Hypothalamus (tissue), 51 donors: ENCODE results near the gene PMS2.
A peak's percentile ranks its signal among the peaks of the same experiment; 100 is the strongest.
"Not testable (repeated sequence)": the region's sequence is repeated elsewhere in the genome, so short reads cannot be mapped to it uniquely, and the experiment has no call there.

Source experiments
- DNase-seq, 51 donors: peaks; one replicate each; lab custom pipeline; 2025; lab: John Stamatoyannopoulos, UW

The PMS2 gene, protein sequence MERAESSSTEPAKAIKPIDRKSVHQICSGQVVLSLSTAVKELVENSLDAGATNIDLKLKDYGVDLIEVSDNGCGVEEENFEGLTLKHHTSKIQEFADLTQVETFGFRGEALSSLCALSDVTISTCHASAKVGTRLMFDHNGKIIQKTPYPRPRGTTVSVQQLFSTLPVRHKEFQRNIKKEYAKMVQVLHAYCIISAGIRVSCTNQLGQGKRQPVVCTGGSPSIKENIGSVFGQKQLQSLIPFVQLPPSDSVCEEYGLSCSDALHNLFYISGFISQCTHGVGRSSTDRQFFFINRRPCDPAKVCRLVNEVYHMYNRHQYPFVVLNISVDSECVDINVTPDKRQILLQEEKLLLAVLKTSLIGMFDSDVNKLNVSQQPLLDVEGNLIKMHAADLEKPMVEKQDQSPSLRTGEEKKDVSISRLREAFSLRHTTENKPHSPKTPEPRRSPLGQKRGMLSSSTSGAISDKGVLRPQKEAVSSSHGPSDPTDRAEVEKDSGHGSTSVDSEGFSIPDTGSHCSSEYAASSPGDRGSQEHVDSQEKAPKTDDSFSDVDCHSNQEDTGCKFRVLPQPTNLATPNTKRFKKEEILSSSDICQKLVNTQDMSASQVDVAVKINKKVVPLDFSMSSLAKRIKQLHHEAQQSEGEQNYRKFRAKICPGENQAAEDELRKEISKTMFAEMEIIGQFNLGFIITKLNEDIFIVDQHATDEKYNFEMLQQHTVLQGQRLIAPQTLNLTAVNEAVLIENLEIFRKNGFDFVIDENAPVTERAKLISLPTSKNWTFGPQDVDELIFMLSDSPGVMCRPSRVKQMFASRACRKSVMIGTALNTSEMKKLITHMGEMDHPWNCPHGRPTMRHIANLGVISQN

DNA sequence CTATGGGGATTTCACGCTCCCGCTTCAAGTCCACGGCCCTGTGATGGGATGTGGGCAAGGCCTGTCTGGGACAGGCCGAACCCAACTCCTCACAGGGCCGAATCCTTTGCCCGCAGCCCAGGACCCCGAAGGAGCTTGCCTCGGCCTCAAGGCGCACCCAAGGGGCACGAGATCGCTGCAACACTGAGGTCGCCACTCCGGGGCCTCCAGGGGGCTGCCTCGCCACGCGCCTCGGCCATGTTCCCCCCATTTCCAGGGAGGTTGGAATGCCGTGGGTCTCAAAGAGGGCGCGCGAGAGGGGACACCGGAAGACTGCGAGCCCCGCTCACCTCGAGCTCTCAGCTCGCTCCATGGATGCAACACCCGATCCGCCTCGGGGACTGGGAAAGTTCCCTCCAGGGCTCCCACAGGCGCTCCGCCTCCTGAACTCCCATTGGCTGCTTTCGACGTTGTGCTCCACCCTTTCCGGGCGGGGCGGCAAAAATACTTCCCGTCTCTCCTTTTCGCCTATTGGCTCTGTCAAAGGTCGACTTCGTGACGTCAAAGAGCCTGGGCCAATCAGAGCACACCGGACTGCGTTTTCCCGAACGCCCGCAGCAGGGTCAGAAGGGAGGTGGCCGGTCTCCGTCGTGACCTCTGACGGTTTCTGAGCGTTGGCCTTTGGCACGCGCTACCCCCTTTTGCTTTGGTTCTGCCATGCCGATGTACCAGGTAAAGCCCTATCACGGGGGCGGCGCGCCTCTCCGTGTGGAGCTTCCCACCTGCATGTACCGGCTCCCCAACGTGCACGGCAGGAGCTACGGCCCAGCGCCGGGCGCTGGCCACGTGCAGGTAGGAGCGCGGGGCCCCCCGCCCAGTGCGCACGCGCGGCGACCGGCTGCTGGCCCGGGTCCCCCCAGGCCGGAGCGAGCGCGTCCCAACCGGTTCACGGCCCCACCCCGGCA is at the start of gene PMS2, which contains the start of gene AIMP2:
TSS of gene PMS2 (minus strand) at position 382 of the 944 bp plus-strand sequence. CDS start at position 352, 30 bp downstream.
TSS of gene AIMP2 (plus strand) at position 605 of the 944 bp plus-strand sequence. CDS start at position 697, 92 bp downstream.
- DNase-seq, result peak; percentile 71 to 99 (median 97)

DNA sequence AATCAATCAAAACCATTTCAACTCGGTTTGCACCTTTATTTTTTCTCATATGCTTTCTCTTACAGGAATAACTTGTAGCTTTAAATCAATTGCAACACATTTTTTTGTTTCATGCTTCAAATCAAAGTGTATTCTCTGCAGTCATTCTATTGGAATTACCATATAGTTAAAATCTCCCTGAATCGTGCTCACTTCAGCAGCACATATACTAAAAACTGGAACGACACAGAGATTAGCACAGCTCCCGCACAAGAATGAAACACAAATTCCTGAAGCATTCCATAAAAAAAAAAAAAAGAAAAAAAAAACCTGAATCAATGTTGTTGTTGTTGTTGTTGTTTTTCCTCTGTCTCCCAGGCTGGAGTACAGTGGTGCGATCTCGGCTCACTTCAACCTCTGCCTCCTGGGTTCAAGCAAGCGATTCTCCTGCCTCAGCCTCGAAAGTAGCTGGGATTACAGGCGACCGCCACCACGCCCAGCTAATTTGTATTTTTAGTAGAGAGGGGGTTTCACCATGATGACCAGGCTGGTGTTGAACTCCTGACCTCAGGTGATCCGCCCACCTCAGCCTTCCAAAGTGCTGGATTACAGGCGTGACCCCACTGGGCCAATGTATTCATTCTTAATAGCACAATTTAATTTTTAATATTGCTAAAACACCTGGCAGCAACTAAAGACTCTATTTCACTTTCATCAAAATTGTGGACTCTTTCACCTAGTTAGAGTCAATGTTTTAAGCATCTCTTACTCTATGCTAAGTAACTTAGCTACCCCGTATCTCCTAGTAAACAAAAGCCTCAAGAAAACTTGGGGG is 48.7 kb upstream of the PMS2 start:
- no peak for DNase-seq

DNA sequence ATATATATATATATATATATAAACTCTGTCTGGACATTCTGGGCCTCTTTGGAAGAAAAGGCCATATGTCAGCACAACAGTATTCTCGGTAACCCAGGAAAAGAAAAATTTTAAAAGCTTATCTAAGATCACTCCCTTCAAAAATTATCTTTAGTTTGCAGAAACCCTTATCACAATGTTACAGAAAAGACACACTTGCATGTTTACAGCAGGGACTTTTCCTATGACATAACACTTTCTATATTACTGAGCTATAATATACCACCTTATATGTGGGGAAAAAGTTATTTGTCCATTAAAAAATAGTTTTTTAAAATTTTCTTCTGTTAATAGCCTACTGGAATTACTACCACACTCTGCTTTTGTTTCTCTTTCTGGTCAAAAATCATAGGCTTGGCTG is 47.8 kb upstream of the PMS2 start:
- DNase-seq, result no peak

DNA sequence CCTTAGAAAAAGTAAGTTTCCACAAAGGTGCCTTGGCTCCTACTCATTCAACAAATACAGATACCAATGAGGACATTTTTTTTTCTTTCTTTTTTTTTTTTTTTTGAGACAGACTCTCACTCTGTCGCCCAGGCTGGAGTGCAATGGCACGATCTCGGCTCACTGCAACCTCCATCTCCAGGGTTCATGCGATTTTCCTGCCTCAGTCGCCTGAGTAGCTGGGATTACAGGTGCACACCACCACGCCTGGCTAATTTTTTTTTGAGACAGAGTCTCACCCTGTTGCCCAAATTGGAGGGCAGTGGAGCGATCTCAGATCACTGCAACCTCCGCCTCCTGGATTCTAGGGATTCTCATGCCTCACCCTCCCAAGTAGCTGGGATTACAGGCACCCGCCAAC is 42.3 kb upstream of the PMS2 start:
- DNase-seq, result not testable (repeated sequence)

DNA sequence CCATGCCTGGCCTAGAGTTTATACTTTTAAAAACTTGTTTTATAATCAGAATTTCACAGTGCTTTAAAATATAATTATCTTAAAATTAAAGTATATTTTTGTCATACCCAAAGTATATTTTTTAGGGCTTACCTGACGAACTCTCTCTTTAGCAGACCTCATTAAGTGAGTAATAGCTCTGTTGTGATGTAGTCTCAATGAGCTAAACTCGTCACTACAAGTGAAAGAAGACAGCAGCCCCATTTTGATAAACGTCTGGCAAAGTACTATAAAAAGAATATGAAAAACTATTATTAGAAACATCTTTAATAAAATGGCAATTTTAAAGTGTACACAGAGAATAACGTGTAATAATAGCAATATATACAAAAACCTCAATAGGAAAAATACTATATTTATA is 40.9 kb upstream of the PMS2 start:
- DNase-seq, result no peak

DNA sequence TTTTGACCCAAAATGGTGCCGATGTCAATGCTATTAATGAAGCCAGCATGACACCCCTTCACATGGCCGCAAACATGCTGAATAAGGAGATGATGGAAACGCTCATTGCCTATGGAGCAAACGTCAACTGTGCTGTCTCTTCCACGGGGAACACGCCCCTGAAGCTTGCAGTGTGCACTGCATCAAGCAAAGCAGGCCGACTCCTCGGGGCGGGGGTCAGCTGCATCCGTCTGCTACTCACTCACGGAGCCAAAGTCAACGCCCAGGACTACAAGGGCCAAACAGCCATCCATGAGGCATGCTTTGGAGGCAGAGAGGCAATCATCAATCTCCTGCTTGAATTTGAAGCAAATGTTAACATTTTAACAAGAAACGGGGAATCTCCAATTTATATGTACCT is 26.8 kb upstream of the PMS2 start:
- no peak for DNase-seq

DNA sequence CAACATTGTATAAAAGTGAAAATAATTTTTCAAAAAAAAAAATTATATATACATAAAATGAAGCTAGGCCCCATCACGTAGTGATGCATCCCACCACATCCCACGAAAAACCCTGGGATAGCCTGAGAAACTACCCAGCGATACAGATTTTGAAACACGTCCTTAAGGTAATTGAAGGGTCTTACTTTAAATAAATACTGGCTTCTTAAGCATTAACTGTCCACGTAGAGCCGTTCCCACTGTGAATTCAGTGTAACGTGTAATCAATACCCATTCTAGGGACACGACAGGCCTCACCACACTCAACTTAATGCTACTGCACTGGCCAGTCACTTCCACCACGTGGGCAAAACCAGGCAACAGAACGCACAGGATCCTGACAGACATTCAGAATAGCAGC is 26.3 kb upstream of the PMS2 start:
- DNase-seq, result no peak

DNA sequence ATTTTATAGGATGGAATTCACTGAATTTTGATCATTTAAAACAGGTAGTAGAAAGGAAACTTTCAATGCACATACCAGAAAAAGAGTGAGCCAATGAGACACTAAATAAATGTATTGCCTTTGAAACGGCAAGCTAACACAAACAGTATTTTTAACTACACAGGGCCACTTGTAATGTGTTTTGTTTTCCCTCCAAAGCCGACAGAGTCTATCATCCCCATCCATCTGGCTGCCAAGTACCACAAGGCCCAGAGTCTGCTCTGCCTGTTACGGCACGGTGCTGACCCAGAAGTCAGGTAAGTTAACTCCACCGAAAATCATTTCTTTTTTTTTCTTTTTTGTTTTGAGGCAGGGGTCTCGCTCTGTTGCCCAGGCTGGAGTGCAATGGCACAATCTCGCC is 23.8 kb upstream of the PMS2 start:
- no peak for DNase-seq

DNA sequence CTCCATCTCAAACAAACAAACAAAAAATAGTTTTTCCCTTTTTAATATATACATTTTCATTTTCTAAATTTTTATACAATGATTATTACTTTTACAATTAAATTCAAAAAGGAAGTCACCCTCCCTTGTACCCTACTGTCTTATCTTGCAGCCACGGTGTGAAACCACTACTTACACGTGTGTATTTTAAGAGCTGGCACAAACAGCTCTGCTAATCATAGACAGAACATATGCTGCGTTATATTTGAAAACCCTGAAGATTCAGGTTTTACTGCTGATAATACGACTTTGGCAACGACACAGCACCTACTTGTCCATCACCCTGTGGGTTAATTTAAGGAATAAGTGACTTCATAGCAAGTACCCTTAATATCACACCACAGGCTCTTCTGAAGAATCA is 23.3 kb upstream of the PMS2 start:
- no peak for DNase-seq

DNA sequence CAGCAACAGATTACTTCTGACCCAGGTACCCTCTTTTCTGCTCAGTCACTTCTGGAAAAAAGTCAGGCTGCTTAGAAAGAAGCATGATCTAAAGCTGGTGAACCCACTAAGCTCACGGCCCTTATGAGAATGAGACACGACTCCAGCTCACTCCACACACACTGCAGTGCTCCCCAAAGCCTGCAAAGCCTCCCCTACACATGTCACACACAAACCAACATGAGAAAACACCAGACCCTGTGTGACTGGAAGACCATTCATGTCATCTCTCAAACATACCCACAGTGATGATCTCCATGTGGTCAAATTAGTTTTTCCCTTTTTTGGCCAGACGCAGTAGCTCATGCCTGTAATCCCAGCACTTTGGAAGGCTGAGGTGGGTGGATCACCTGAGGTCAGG is 22.7 kb upstream of the PMS2 start:
- no peak for DNase-seq

DNA sequence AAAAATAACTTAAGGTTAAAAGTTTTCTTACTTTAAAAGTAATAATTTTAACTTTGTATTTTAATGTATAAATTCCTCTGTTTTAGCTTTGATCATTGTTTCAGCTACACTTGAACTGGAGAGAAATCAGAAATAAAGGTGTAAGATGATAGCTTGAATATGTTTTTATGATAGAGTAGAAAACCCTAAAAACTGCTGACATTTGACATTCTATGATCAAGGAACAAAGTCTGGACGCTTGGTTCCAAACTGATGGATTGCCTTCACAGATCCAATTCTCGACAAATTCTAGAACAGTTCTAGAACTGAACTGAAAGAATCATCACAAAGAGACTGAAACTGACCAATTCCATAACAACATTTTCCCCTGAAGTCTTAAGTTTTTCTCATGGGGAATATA is 22.1 kb upstream of the PMS2 start, which contains the start of gene ANKRD61:
TSS of gene ANKRD61 (plus strand) at position 389 of the 400 bp plus-strand sequence. CDS start at position 389, 0 bp downstream.
- no peak for DNase-seq

DNA sequence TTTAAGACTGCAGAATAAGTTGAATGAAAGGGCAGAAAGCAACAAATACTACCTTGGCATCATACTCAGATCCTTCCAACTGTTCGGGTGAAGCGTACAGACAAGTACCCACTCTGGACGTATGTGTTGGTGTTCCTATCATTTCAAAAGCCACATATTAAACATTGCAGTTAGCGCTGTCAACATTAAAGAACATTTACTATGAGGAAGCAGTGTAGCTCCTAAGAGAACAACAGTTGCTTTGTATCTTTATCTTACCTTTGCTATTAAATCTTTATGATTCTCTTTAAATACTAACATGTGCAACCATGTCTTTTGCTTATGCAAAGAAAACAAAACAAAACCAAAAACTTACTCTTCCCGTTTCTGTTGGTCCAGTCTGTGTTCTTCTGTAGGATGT is 19.7 kb upstream of the PMS2 start:
- DNase-seq, result no peak

DNA sequence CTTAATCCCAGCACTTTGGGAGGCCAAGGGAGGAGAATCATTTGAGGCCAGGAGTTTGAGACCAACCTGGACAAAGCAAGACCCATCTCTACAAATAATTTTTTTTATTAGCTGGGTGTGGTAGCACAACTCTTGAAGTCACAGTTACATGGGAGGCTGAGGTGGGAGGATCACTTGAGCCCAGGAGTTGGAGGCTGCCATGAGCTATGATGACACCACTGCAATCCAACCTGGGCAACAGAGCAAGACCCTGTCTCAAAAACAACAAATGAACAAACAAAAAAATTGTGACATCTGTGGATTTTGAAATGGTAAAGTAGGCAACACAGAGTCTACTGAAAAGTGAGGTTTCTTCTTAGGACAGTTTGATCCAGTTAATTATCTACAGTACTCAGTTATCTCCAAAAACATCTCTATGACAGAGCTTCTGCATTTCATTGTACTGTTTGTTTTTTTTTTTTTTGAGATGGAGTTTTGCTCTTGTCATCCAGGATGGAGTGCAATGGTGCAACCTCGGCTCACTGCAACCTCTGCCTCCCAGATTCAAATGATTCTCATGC is 19.0 kb upstream of the PMS2 start:
- DNase-seq, result no peak

DNA sequence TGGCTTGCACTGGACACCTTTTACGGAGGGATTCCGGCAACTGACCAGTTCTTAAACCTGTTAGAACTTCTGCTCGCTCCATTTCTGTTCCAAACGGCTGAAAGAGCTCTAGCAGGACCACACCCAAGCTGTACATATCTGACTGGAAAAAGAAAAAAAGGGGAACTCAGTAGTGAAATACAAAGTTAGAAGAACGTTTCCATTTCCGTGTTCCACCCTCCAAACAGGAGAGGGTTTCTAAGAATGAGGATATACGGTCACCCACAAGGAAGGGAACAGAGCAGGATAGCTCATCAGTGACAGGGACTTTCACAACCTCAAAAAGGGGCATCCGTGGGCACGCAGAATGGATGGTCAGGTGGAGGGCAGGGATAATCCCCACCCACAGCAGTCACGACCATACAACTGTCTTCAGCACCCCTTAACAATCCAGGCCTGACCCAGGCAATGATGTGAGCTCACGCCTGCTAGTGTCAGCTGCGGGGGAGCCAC is 18.0 kb upstream of the PMS2 start:
- DNase-seq, result no peak

DNA sequence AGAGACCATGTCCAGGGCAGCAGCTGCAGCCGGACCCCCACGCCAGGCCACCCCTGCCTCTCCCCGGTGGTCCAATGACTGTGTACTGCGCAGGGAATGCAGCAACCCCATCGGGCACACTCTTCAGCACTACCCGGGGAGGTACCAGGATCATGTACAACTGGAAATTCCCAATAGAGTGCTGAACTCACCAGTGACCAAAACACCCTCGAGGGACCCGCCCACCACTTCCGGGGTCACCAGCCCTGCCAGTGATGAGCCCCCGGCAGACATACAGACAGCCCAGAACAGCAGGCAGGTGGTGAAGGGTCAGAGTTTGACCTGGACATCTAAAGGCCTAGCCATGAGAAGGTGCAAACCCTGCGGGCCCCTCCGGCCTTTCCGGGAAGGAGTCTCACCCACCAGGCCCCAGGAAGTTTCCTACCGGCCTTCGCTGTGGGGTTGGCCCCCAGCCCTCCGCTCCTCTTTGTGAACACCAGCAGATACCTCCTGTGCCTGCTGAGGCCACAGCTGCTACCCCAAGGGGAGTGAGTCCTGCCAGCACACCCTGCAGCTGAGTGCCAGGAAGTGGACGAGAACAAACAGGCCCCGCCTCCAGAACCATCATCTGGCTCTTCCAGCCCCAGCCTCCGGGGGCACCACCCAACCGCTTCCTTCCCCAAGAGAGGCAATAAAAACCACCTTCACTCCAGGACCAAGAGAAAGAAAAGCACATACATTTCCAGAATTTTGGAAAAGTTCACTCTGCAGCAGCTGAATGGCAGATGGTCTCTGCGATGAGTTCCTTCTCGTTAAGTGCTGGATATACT is 17.4 kb upstream of the PMS2 start:
- DNase-seq, result peak in 20 of 51 donors; percentile 2 to 29 (median 7)

DNA sequence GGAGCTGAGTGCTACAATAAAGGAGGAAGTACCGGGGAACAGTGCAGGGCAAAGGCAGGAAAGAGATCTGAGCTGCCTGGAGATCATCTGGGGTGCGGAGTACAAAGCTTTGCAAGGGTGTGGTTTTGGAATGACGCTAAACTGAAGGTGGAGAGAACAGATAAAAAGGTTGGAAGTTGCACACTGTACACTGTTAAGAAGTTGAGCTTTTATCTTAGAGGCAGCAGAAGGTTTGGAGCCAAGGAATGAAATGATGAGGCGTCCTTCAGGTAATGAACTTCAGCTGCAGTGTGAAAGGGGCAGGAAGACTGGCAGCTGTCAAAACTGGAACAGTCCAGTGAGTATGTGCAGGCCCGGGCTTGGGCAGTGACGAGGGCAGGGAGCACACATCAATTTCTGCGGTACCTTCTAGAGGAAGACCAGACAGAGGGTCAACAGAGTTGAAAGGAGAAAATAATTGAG is 15.2 kb upstream of the PMS2 start:
- no peak for DNase-seq

DNA sequence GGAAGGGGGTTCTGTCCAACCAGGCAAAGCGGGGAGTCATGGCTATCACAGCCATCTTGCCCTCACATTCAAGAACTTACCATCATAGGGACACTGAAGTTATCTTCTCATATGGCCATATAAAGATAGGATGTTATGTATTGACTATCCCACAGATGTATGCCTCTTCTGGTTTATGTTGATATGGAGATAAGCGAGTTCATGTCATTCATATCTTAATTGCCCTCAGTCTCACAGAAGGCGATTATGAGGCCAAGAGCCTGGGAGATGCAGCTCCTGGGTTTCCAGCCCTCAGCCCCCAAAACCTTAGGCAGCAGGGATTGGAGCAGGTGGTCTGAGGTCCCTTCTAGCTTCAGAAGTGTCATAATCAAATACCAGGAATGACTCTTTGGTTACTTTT is 13.9 kb upstream of the PMS2 start:
- DNase-seq, result no peak
